H1 (cell line): Measurements from ENCODE around the gene VAV2. TPM values are rescaled to one million over a fixed set of nuclear protein-coding genes. Genes with fewer than 3 reads are reported as not detected.

Source experiments
- CREB1 ChIP-seq: IDR thresholded peaks from 2 replicates; pipeline ENCODE4 v1.6.1; 2012; ENCODE audit warnings: inconsistent platforms
- EP300 ChIP-seq, 2 experiments: IDR thresholded peaks; 1 replicate in 1 of 2; 2 replicates in 1 of 2; pipeline ENCODE4 v1.6.1; 2011 to 2012; ENCODE audit warnings: low read depth in 2 of 2, low read length in 2 of 2, mild to moderate bottlenecking in 2 of 2, borderline replicate concordance in 1 of 2, inconsistent platforms in 1 of 2, moderate library complexity in 1 of 2
- POLR2A ChIP-seq, 2 experiments: IDR thresholded peaks; 1 replicate in 1 of 2; 2 replicates in 1 of 2; pipeline ENCODE4 v1.6.1; 2011; ENCODE audit warnings: low read depth in 2 of 2, low read length in 2 of 2, mild to moderate bottlenecking in 2 of 2; ENCODE audit errors: control extremely low read depth in 1 of 2
- RAD21 ChIP-seq, 2 experiments: IDR thresholded peaks in 1 of 2; conservative IDR thresholded peaks in 1 of 2; 2 replicates each; pipeline ENCODE4 v1.6.1; 2011; ENCODE audit warnings: low read depth in 2 of 2, low read length in 2 of 2, improper control_type of control experiment in 1 of 2, inconsistent platforms in 1 of 2, mild to moderate bottlenecking in 1 of 2, moderate library complexity in 1 of 2
- RFX5 ChIP-seq: IDR thresholded peaks from 2 replicates; pipeline ENCODE4 v1.6.1; 2011; ENCODE audit warnings: low read depth, low read length, improper control_type of control experiment, borderline replicate concordance
- SIX5 ChIP-seq: IDR thresholded peaks from 2 replicates; pipeline ENCODE4 v1.6.1; 2011; ENCODE audit warnings: mild to moderate bottlenecking, low read depth, low read length
- TBP ChIP-seq: IDR thresholded peaks from 2 replicates; pipeline ENCODE4 v1.6.1; 2011; ENCODE audit warnings: low read depth, low read length, improper control_type of control experiment
- polyA plus RNA-seq, 7 experiments: library from polyadenylated mRNA; depleted of rRNA in 3 of 7; stranded (reverse) in 5 of 7; unstranded in 2 of 7; fragments of >200 nt in 5 of 7; fragments of 200-250 nt in 2 of 7; gene quantifications; 1 replicate in 5 of 7; 2 replicates in 1 of 7; 4 replicates in 1 of 7; pipeline versions ENCODE4 v1.2.1 to v1.2.3, GENCODE V29; 2011 to 2013; ENCODE audit warnings: missing spikeins in 2 of 7, mixed read lengths in 2 of 7
- total RNA-seq: library from RNA; stranded (reverse); fragmentation: NEBNext Ultra II Directional; extraction: Animal tissue kit (Norgen Biotek cat#: 25700); gene quantifications from 2 replicates; pipeline ENCODE4 v1.2.1, GENCODE V29; 2021
- TF ChIP-seq, protein P1 (sequence below): fragments of 300-600 bp; sonication (generic); IDR thresholded peaks from 2 replicates; pipeline ENCODE4 v1.7.1; 2012; ENCODE audit warnings: low read length, moderate library complexity, mild to moderate bottlenecking, inconsistent platforms; ENCODE audit not compliant: insufficient replicate concordance
- TF ChIP-seq, protein P2 (sequence below), 3 experiments: IDR thresholded peaks; 1 replicate in 2 of 3; 2 replicates in 1 of 3; pipeline versions ENCODE4 v1.5.1 to v1.6.1; 2011; ENCODE audit warnings: low read length in 3 of 3, mild to moderate bottlenecking in 3 of 3, inconsistent platforms in 2 of 3, low read depth in 1 of 3, moderate library complexity in 1 of 3; ENCODE audit not compliant: insufficient read depth in 1 of 3; ENCODE audit errors: control extremely low read depth in 1 of 3

Gene VAV2
- total and polyA plus RNA-seq, 2 of the 8 experiments (the other 6 are each of a cell fraction or from before 2014, with no cell fraction given) = 13.6 to 37.6 TPM

DNA sequence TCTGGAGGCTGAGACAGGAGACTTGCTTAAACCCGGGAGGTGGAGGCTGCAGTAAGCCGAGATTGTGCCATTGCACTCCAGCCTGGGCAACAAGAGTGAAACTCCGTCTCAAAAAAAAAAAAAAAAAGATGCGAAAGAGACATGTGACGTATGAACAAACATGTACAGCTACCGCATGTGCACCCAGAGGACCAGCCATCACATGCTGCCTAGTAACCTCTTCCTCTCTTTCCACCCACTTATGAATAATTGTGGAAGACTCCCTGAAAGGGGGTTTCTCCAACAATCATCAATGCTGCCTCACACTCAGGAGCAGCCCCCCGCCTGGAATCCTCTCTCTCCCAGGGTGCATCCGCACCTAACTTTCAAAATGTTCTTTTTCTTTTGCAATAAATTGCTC lies 256.2 kb downstream of the VAV2 start (continued):
- TF ChIP-seq, protein P1, sequence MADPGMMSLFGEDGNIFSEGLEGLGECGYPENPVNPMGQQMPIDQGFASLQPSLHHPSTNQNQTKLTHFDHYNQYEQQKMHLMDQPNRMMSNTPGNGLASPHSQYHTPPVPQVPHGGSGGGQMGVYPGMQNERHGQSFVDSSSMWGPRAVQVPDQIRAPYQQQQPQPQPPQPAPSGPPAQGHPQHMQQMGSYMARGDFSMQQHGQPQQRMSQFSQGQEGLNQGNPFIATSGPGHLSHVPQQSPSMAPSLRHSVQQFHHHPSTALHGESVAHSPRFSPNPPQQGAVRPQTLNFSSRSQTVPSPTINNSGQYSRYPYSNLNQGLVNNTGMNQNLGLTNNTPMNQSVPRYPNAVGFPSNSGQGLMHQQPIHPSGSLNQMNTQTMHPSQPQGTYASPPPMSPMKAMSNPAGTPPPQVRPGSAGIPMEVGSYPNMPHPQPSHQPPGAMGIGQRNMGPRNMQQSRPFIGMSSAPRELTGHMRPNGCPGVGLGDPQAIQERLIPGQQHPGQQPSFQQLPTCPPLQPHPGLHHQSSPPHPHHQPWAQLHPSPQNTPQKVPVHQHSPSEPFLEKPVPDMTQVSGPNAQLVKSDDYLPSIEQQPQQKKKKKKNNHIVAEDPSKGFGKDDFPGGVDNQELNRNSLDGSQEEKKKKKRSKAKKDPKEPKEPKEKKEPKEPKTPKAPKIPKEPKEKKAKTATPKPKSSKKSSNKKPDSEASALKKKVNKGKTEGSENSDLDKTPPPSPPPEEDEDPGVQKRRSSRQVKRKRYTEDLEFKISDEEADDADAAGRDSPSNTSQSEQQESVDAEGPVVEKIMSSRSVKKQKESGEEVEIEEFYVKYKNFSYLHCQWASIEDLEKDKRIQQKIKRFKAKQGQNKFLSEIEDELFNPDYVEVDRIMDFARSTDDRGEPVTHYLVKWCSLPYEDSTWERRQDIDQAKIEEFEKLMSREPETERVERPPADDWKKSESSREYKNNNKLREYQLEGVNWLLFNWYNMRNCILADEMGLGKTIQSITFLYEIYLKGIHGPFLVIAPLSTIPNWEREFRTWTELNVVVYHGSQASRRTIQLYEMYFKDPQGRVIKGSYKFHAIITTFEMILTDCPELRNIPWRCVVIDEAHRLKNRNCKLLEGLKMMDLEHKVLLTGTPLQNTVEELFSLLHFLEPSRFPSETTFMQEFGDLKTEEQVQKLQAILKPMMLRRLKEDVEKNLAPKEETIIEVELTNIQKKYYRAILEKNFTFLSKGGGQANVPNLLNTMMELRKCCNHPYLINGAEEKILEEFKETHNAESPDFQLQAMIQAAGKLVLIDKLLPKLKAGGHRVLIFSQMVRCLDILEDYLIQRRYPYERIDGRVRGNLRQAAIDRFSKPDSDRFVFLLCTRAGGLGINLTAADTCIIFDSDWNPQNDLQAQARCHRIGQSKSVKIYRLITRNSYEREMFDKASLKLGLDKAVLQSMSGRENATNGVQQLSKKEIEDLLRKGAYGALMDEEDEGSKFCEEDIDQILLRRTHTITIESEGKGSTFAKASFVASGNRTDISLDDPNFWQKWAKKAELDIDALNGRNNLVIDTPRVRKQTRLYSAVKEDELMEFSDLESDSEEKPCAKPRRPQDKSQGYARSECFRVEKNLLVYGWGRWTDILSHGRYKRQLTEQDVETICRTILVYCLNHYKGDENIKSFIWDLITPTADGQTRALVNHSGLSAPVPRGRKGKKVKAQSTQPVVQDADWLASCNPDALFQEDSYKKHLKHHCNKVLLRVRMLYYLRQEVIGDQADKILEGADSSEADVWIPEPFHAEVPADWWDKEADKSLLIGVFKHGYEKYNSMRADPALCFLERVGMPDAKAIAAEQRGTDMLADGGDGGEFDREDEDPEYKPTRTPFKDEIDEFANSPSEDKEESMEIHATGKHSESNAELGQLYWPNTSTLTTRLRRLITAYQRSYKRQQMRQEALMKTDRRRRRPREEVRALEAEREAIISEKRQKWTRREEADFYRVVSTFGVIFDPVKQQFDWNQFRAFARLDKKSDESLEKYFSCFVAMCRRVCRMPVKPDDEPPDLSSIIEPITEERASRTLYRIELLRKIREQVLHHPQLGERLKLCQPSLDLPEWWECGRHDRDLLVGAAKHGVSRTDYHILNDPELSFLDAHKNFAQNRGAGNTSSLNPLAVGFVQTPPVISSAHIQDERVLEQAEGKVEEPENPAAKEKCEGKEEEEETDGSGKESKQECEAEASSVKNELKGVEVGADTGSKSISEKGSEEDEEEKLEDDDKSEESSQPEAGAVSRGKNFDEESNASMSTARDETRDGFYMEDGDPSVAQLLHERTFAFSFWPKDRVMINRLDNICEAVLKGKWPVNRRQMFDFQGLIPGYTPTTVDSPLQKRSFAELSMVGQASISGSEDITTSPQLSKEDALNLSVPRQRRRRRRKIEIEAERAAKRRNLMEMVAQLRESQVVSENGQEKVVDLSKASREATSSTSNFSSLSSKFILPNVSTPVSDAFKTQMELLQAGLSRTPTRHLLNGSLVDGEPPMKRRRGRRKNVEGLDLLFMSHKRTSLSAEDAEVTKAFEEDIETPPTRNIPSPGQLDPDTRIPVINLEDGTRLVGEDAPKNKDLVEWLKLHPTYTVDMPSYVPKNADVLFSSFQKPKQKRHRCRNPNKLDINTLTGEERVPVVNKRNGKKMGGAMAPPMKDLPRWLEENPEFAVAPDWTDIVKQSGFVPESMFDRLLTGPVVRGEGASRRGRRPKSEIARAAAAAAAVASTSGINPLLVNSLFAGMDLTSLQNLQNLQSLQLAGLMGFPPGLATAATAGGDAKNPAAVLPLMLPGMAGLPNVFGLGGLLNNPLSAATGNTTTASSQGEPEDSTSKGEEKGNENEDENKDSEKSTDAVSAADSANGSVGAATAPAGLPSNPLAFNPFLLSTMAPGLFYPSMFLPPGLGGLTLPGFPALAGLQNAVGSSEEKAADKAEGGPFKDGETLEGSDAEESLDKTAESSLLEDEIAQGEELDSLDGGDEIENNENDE = no peak
- TF ChIP-seq POLR2A (IDR thresholded peaks at IDR 0.05; ENCODE audit: control extremely low read depth in 1 of 2, low read depth in 2 of 2, low read length in 2 of 2) (no peak), RFX5 (no peak), CREB1 (no peak), SIX5 (no peak), RAD21 (IDR thresholded peaks at IDR 0.05 in 1 of 2, conservative IDR thresholded peaks at IDR 0.05 in 1 of 2; ENCODE audit: low read depth in 2 of 2, low read length in 2 of 2) (no peak), EP300 (IDR thresholded peaks at IDR 0.05; ENCODE audit: borderline replicate concordance in 1 of 2, low read depth in 2 of 2, low read length in 2 of 2) (no peak), TBP (no peak)
- TF ChIP-seq, protein P2, sequence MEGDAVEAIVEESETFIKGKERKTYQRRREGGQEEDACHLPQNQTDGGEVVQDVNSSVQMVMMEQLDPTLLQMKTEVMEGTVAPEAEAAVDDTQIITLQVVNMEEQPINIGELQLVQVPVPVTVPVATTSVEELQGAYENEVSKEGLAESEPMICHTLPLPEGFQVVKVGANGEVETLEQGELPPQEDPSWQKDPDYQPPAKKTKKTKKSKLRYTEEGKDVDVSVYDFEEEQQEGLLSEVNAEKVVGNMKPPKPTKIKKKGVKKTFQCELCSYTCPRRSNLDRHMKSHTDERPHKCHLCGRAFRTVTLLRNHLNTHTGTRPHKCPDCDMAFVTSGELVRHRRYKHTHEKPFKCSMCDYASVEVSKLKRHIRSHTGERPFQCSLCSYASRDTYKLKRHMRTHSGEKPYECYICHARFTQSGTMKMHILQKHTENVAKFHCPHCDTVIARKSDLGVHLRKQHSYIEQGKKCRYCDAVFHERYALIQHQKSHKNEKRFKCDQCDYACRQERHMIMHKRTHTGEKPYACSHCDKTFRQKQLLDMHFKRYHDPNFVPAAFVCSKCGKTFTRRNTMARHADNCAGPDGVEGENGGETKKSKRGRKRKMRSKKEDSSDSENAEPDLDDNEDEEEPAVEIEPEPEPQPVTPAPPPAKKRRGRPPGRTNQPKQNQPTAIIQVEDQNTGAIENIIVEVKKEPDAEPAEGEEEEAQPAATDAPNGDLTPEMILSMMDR (IDR thresholded peaks at IDR 0.05; ENCODE audit: control extremely low read depth in 1 of 3, insufficient read depth in 1 of 3, low read depth in 1 of 3, low read length in 3 of 3) = no peak
